Measurements from ENCODE around the gene BBLN.
"Not testable (repeated sequence)": the region's sequence is repeated elsewhere in the genome, so short reads cannot be mapped to it uniquely, and the experiment has no call there.

The BBLN gene

DNA sequence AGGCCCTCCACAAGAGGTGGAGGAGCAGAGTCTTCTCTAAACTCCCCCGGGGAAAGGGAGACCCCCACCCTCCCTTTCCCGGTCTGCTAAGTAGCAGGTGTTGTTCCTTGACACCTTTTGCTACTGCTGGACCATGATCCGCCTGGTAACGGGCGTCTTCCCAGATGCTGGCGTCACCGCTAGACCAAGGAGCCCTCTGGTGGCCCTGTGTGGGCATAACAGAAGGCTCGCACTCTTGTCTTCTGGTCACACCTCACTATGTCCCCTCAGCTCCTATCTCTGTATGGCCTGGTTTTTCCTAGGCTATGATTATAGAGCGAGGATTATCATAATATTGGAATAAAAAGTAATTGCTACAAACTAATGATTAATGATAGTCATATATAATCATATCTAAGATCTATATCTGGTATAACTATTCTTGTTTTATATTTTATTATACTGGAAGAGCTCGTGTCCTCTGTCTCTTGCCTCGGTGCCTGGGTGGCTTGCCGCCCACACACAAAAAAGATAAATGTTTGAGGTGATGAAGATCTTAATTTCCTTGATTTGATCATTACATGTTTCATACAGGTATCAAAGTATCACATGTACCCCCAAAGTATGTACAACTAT is 30.0 kb upstream of the BBLN start:
- H3K36me3 ChIP-seq (replicated peaks); H3K4me1 ChIP-seq; in situ Hi-C loops (cut with MboI; ENCODE audit: low sequenced_read_pairs); H3K9me3 ChIP-seq; H3K27me3 ChIP-seq (ENCODE audit: low read depth); H3K4me3 ChIP-seq: not testable (repeated sequence)
- DNase-seq (ENCODE audit: low spot score in 2 of 2), result peak in 1 of 2 experiments; percentile 72

DNA sequence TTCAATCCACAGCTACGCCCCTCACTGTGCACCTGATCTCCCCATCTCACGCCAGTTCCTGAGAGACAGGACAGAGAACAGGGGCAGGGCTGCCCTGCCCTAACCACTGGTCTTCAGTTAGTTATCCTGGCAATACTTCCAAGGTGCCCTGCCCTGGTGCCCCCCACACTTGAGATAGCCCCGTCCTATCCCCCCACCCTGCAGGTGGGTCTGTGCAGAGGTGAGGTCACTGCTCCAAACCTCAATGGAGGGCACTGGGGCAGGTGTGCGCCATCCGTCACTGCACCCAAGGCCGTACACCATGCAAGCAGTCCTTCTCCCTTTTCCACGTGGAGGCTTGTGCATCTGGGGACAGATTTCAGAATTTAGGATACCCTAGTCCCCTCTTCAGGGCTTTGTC is 29.4 kb upstream of the BBLN start:
- in situ Hi-C loops (cut with MboI; ENCODE audit: low sequenced_read_pairs), result not testable (repeated sequence)

DNA sequence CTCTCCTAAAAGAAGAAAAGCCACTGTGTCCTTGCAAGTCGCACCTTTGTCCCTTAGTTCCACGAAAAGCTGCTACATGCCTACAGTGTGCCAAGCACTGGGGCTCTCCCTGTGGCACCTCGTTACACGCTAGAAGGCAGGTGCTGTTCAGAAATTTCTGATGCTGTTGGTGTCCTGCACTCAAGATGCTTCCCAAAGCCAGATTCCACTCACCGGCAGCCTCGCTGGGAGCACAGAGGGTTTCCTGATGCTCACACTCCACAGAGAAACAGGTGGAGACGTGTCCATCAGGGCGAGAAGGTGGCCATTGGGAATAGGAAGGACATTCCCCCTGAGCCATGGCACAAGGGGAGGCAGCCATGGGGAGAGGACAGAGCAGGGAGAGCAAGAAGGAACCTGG is 28.7 kb upstream of the BBLN start:
- in situ Hi-C loops (cut with MboI; ENCODE audit: low sequenced_read_pairs); H3K36me3 ChIP-seq (replicated peaks); H3K4me3 ChIP-seq; H3K9me3 ChIP-seq; H3K27me3 ChIP-seq (ENCODE audit: low read depth); H3K4me1 ChIP-seq; DNase-seq (ENCODE audit: low spot score in 2 of 2): not testable (repeated sequence)

More for the DNA sequence above, 29.4 kb upstream of the BBLN start:
- H3K36me3 ChIP-seq (replicated peaks); H3K4me1 ChIP-seq; DNase-seq (ENCODE audit: low spot score in 2 of 2); H3K9me3 ChIP-seq; H3K4me3 ChIP-seq; H3K27me3 ChIP-seq (ENCODE audit: low read depth): not testable (repeated sequence)

DNA sequence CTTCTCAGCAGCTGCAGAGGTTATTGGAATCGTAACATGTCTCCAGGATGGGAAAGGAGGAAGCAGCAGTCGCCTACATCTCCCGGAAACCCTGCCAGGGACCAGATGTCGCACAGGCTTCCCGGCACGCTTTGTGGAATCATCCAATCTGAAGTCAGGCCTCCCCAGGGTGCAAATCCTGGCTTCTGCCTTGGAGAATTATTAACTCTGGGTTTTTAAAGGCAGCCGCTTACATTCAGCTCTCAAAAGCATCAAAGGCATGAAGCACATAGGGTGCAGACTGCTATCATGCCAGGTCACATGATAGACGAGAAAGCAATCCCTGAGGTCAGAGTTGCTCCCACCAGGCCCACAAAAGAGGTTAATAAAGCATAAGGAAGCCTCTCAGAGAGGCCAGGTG is 27.9 kb upstream of the BBLN start:
- H3K9me3 ChIP-seq; H3K36me3 ChIP-seq (replicated peaks); in situ Hi-C loops (cut with MboI; ENCODE audit: low sequenced_read_pairs); DNase-seq (ENCODE audit: low spot score in 2 of 2); H3K4me1 ChIP-seq; H3K4me3 ChIP-seq; H3K27me3 ChIP-seq (ENCODE audit: low read depth): not testable (repeated sequence)

DNA sequence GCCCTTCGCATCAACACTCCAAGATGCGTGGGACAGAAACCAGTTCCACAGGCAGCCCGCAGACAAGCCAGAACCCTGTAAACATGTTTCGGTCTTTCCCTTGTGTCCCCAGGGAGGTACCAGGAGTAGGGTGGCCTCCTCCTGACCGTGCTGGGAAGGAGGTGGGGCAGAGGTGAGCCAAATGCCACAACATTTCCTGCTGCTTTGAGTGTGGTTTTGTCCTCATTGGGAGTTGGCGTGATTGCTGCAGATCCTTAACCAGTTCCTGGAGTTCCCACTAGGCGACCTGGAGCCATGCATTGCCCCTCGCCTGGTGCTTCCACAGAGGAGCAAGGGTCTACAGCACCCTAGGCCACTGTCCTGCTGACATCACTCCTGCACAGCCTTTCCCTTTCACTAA is 24.5 kb upstream of the BBLN start:
- H3K4me1 ChIP-seq; DNase-seq (ENCODE audit: low spot score in 2 of 2); H3K27me3 ChIP-seq (ENCODE audit: low read depth); in situ Hi-C loops (cut with MboI; ENCODE audit: low sequenced_read_pairs); H3K9me3 ChIP-seq; H3K36me3 ChIP-seq (replicated peaks); H3K4me3 ChIP-seq: not testable (repeated sequence)

DNA sequence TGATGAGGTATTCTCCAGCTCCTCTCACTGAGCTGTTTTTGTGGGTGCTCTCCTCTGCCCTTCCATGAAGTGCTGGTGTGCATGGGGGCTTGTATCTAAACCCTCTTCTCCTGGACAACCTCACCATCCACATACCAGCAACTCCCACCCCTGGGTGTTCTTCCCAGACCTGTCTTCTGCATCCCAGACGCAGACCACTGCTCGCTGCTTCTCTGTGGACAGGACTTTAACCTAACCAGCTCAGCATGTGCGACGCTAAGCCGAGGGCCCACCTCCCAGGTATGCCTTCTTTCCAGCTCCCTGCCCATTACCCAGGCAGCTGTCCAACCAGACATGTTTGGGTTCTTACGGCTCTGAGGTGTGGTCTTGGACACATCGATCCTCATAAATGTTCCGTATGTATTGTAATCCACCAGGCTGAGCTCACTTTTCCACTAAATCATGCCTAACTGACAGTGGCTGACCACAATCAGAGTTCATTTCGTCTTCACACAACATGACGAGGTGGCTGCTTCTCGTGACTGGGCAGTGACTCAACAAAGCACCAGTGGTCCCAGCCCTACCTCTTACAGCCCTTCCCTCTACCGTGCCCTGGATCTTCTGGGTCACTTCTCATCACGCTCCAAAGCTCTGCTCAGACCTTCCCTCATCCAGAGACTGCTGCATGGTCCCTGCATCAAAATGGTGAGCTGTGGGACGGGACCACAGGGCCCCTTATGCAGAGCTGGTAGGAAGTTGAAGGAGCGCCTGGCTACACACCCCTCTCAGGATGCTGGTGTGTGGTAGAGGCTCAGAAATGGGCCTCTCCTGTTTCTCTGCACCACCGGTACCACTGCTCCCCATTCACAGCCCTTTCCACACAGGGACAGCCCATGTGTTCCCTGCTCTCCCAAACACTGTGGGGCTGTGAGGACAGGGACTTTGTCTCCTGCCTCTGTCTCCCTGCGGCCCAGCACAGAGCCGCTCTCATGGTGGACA is 23.0 kb upstream of the BBLN start:
- DNase-seq (ENCODE audit: low spot score in 2 of 2), result no peak
- Histone ChIP-seq H3K36me3 (replicated peaks) (no peaks in the 10 kb centered on the region), H3K9me3 (no peaks in the 10 kb centered on the region), H3K4me1 (no peaks in the 10 kb centered on the region), H3K27me3 (ENCODE audit: low read depth) (peaks cover 4% of the 10 kb centered on the region; the same call in 1 of the 2 replicates), H3K4me3 (no peak overlapping the region)
- in situ Hi-C loops (cut with MboI; ENCODE audit: low sequenced_read_pairs), result no loop called here

DNA sequence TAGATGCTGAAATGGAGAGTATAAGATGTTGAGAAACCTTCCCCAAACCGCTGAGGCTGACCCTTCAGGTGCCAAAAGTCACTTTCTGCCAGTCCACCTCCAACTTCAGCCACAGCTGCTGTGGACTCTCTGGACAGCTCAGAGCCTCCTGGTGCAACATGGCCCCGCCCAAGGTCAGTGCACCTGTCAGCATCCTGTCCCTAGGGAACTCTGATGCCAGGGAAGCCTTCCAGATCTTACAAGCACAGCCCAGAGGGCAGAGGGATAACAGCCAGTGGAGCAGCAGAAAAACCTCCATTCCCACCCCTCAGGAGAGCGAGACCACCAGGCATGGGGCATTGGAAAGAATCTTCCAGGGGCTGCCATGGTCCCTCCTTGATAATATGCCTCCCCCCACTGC is 22.1 kb upstream of the BBLN start:
- no peak overlapping the region for H3K4me3 ChIP-seq
- 0 out of 2 replicates have a peak, but pooled peaks cover 2% of the 10 kb centered on the region for H3K27me3 ChIP-seq (ENCODE audit: low read depth)
- no peaks in the 10 kb centered on the region for H3K9me3 ChIP-seq
- no peaks in the 10 kb centered on the region for H3K36me3 ChIP-seq (replicated peaks)
- no peaks in the 10 kb centered on the region for H3K4me1 ChIP-seq
- in situ Hi-C loops (cut with MboI; ENCODE audit: low sequenced_read_pairs), result no loop called here
- DNase-seq (ENCODE audit: low spot score in 2 of 2), result no peak

DNA sequence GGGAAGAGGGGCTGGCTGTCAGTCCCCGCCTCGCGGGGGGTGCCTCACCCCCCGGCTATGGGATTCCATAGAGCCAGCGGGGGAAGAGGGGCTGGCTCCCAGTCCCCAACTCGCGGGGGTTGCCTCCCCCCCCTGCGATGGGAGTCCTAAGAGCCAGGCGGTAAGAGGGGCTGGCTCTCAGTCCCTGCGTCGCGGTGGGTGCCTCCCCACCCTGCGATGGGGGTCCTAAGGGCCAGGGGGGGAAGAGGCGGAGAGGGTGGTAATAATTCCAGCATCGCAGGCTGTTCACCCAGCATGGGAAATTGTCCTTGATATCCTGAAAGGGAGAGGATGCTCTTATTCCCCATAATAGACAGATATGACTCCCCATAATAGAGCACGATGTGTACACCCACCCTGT is 20.4 kb upstream of the BBLN start:
- Histone ChIP-seq H3K4me1 (no peaks in the 10 kb centered on the region), H3K4me3 (no peak overlapping the region), H3K27me3 (ENCODE audit: low read depth) (no peaks in the 10 kb centered on the region), H3K36me3 (replicated peaks) (no peaks in the 10 kb centered on the region), H3K9me3 (no peaks in the 10 kb centered on the region)
- in situ Hi-C loops (cut with MboI; ENCODE audit: low sequenced_read_pairs), result no loop called here
- no peak for DNase-seq (ENCODE audit: low spot score in 2 of 2)

DNA sequence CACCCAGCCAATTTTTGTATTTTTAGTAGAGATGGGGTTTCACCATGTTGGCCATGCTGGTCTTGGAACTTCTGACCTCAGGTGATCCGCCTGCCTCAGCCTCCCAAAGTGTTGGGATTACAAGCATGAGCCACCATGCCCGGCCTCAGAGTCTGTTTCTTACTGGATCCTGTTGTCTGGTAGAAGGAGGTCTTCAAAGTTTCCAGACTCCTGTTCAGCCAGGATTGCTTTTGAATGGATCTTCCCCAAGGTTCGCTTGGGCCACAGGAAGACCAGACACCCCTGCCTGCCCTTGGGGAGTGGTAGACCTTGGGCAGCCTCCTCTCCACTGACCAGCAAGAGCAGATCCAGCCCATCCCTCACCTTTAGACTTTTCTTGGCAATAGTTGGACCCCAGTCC is 18.5 kb upstream of the BBLN start:
- H3K9me3 ChIP-seq, result no peaks in the 10 kb centered on the region
- no peaks in the 10 kb centered on the region for H3K27me3 ChIP-seq (ENCODE audit: low read depth)
- no peak for DNase-seq (ENCODE audit: low spot score in 2 of 2)
- H3K36me3 ChIP-seq (replicated peaks), result no peaks in the 10 kb centered on the region
- H3K4me1 ChIP-seq, result no peaks in the 10 kb centered on the region
- no peak overlapping the region for H3K4me3 ChIP-seq
- in situ Hi-C loops (cut with MboI; ENCODE audit: low sequenced_read_pairs), result no loop called here

DNA sequence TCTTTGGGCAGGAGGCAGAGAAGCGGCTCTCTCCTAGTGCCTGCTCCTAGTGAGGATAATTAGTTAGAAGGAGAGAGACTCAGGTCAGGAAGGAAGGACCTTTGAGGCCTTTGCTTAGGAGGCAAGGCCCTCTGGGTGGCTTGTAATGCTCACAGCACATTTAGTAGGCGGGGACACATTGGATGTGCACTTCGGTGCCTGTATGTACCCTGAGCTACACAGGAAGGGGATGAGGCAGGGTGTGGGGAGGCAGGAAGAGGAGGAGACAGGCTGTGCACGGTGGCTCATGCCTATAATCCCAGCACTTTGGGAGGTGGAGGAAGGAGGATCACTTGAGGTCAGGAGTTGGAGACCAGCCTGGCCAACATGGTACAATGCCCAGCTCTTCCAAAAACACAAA is 18.0 kb upstream of the BBLN start:
- Histone ChIP-seq H3K9me3 (no peaks in the 10 kb centered on the region), H3K4me1 (no peaks in the 10 kb centered on the region), H3K27me3 (ENCODE audit: low read depth) (no peaks in the 10 kb centered on the region), H3K36me3 (replicated peaks) (no peaks in the 10 kb centered on the region), H3K4me3 (no peak overlapping the region)
- in situ Hi-C loops (cut with MboI; ENCODE audit: low sequenced_read_pairs), result no loop called here
- DNase-seq (ENCODE audit: low spot score in 2 of 2), result no peak

DNA sequence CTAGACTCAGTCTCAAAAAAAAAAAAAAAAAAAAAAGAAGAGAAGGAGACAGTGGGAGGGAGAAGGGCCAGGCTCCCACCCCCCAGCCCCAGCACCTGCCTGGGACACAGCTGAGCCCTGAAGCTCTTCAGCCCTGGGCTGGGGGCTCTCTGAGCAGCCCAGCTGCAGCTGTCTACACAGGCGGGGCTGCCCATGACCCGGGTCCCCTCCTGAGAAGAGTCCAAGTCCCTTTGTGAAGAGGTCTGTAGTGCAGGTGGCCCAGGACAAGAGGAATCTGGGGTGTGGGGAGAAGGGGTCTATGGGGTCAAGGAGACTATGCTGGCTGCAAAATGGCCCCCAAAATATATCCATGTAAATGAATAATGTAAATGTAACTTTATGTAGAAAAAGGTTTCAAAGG is 17.5 kb upstream of the BBLN start:
- no peaks in the 10 kb centered on the region for H3K4me1 ChIP-seq
- DNase-seq (ENCODE audit: low spot score in 2 of 2), result no peak
- H3K4me3 ChIP-seq, result no peak overlapping the region
- H3K27me3 ChIP-seq (ENCODE audit: low read depth), result no peaks in the 10 kb centered on the region
- no peaks in the 10 kb centered on the region for H3K9me3 ChIP-seq
- in situ Hi-C loops (cut with MboI; ENCODE audit: low sequenced_read_pairs), result no loop called here
- H3K36me3 ChIP-seq (replicated peaks), result no peaks in the 10 kb centered on the region

DNA sequence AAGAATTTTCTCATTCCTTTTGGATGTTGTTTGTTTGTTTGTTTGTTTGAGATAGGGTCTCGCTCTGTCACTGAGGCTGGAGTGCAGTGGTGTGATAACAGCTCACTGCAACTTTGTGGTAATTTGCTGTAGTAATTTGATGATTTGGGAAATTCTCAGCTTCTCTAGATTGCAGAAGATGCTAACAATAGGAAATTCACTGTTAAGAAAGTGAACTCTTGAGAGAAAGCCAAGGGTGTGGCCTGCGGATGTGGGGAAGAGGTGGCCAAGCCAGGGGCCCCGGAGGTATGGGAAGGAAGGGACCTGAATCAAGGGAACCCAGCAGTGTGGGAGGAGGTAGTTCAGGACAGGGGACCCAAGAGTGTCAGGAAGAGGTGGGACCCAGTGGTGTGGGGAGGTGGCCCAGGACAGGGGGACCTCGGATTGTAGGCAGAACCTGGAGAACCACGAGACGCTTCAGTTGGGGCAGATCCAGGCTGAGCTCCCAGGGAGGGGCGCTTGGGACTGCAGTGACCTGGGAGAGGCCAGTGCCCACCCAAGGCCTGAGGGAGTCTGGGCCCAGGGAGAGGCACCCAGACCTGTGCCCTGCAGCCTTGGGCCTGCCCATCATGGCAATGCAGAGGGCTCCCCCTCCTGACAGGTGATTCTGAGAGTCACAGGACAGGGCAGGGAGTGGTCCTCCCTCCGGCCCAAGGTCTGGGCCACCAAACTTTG is 16.4 kb upstream of the BBLN start:
- in situ Hi-C loops (cut with MboI; ENCODE audit: low sequenced_read_pairs), result no loop called here
- Histone ChIP-seq H3K4me3 (no peak overlapping the region), H3K36me3 (replicated peaks) (no peaks in the 10 kb centered on the region), H3K9me3 (no peaks in the 10 kb centered on the region), H3K4me1 (no peaks in the 10 kb centered on the region), H3K27me3 (ENCODE audit: low read depth) (no peaks in the 10 kb centered on the region)
- DNase-seq (ENCODE audit: low spot score in 2 of 2), result no peak

DNA sequence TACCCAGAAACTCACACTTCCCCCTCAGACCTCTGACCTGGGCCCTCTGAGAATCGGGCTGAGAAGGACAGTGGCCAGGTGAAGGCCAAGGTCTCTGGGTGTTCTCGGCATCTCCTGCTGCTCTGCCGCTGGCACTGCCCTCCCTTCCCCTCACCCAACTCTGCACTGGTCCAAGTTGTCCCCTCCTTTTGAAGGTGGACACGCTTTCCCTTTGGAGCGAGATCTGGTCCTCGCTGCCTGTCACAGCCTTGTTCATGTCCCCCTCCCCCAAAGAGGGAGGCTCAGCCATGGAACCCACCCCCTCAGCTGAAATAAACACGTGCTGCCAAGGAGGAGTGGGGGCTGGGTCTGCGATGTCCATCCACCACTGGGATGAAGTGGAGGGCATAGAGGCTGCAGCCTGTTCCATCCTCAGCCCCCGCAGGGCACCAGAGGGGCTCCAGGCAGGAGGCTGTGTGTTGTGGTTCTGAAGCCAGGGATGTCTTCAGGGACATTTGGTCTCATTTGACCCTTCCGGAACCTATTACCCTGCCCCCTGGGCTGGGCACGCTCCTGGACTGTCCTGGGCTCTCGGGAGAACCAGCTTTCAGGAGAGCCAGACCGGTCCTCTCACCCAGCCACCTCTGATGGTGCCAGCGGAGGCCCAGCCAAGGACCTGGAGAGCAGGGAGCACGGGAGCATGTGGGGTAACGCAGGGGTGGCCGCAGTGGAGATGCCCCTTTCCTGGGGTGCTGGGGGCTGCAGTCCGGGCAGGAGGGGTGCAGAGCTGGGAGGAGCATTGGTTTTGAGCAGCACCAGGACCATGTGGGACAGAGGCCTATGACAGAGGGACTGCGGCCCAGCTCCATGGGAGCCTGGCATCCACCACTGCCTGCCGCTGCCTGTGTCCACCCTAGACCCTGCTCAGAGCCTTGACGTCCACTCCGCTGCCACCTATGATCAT is 15.6 kb upstream of the BBLN start:
- Histone ChIP-seq H3K4me1 (no peaks in the 10 kb centered on the region), H3K36me3 (replicated peaks) (no peaks in the 10 kb centered on the region), H3K9me3 (no peaks in the 10 kb centered on the region), H3K4me3 (no peak overlapping the region), H3K27me3 (ENCODE audit: low read depth) (no peaks in the 10 kb centered on the region)
- no peak for DNase-seq (ENCODE audit: low spot score in 2 of 2)
- in situ Hi-C loops (cut with MboI; ENCODE audit: low sequenced_read_pairs), result no loop called here
